ENCODE measurements around the gene CCR7. TPM values are rescaled to one million over a fixed set of nuclear protein-coding genes. Genes with fewer than 3 reads are reported as not detected.

Gene CCR7
- total and polyA plus RNA-seq, 2 experiments from 2014 or later: 0.68 TPM; not detected in 1

DNA sequence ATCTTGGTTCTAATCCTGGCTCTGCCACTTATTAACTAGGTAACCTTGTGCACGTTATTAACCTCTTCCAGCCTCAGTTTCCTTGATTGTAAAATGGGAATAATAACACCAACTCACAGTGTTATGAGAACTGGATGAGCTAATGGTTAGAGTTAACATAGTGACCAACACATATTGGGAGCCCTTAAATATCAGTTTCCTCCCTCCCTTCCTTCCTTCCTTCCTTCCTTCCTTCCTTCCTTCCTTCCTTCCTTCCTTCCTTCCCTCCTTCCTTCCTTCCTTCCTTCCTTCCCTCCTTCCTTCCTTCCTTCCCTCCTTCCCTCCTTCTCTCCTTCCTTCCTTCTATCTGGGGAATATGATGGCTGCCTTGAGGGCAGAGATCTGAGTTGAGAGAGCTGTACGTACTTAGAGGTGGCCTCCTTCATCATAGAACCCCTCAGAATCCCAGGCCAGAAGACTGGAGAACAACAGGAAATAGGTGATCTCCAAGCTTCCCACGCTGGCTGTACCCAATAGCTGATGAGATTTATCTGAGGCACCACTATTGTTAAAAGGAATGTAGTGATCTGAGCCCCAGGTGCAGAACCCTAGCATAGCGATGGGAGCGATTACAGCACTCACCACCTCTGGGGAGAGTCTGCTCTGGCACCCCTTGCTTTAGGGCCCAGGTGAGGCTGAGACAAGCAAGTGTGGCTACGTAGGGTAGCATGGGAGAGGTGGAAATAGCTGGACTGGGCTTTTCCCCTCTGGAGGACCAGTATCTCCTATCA, 26.2 kb downstream of the CCR7 start:
- Histone ChIP-seq H3K9me3 (ENCODE audit: low read depth) (no peaks in the 10 kb centered on the region), H3K27ac (peak overlapping the region; percentile 51), H3K36me3 (ENCODE audit: low read depth) (no peaks in the 10 kb centered on the region), H3K27me3 (replicated peaks; ENCODE audit: insufficient read depth) (no peaks in the 10 kb centered on the region), H3K4me1 (ENCODE audit: insufficient read depth) (peaks cover 53% of the 10 kb centered on the region), H3K79me2 (ENCODE audit: insufficient read depth) (no peaks in the 10 kb centered on the region), H4K20me1 (ENCODE audit: insufficient read depth) (no peaks in the 10 kb centered on the region), H3F3A (ENCODE audit: insufficient read depth) (peaks cover 29% of the 10 kb centered on the region), H3K9ac (peak overlapping the region; percentile 57; the same call in 1 of the 2 replicates), H3K4me3 (no peak overlapping the region), H3K4me2 (ENCODE audit: unreplicated experiment) (peak overlapping the region; percentile 28), H3K9me2 (ENCODE audit: insufficient read depth) (no peaks in the 10 kb centered on the region), H2AFZ (peak overlapping the region; percentile 54; the same call in 1 of the 2 replicates)
- in situ Hi-C loops (cut with MboI): loop anchor here (10.0 kb wide), 1 partner anchor 174 kb away; the partner anchor contains the start of gene GJD3
- no peak for DNase-seq
- WGBS, 2 experiments (ENCODE audit: low coverage in 1 of 2, low lambda C conversion rate in 2 of 2, missing lambda C conversion rate in 2 of 2): 97 to 98% methylated on average over 6 of the region's 6 CpGs
- TF ChIP-seq EZH2phosphoT487 (IDR thresholded peaks at IDR 0.05; ENCODE audit: insufficient read depth, low read depth) (no peak), EZH2 (IDR thresholded peaks at IDR 0.05; ENCODE audit: insufficient read depth, poor library complexity, severe bottlenecking) (no peak)

DNA sequence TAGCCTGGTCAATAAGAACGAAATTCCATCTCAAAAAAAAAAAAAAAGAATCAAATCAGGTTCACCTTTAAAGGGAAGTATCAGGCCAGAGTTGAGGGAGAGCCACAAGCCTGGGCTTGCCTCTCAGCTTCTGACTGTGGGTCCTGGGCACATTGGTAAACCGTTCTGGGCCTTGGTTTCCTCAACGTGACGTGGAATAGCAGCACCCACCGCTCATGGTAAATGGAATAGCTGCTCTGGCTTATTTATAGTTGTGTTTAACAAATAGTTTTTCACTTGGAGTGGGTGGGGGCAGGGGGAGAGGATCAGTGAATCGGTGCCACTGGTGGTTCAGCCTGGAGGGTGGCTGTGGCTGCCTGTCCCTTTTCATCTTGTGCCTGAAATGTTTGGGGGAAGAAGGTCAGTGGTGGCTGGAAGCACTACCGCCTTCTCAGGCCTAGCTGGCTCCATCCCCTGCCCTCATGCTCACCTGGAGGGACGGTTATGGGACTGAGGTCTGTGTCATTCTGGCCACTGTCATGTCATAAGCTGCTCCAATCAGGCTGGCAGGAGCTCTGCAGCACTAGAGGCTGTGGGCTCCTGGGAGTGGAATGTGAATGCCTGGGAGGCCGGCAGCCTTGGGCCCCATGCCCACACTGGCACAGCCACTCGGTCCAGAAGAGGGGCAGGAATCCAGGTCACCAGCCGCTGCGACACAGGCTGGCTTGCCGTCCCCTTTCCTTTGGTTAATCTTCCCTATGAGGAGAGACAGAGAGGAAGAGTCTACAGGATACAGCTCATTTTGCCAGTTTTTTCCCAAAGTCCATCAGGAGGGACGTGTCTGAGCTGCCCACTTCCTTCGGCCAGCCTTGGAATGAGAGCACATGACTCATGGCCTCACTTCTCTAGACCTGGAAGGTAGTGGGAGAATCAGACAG, 27.0 kb downstream of the CCR7 start:
- no peak overlapping the region for H3K4me3 ChIP-seq
- no peaks in the 10 kb centered on the region for H3K9me2 ChIP-seq (ENCODE audit: insufficient read depth)
- TF ChIP-seq EZH2 (IDR thresholded peaks at IDR 0.05; ENCODE audit: insufficient read depth, poor library complexity, severe bottlenecking) (no peak), EZH2phosphoT487 (IDR thresholded peaks at IDR 0.05; ENCODE audit: insufficient read depth, low read depth) (no peak)
- H4K20me1 ChIP-seq (ENCODE audit: insufficient read depth): no peaks in the 10 kb centered on the region
- H3K4me1 ChIP-seq (ENCODE audit: insufficient read depth): peaks cover 59% of the 10 kb centered on the region
- 58 to 60% methylated on average over 15 of the region's 15 CpGs for WGBS, 2 experiments (ENCODE audit: low coverage in 1 of 2, low lambda C conversion rate in 2 of 2, missing lambda C conversion rate in 2 of 2)
- in situ Hi-C loops (cut with MboI): loop anchor here (10.0 kb wide), 1 partner anchor 173 kb away; the partner anchor contains the start of gene GJD3
- no peaks in the 10 kb centered on the region for H3K27me3 ChIP-seq (replicated peaks; ENCODE audit: insufficient read depth)
- peak overlapping the region; percentile 51 for H3K27ac ChIP-seq
- H3K36me3 ChIP-seq (ENCODE audit: low read depth): no peaks in the 10 kb centered on the region
- peaks cover 31% of the 10 kb centered on the region for H3F3A ChIP-seq (ENCODE audit: insufficient read depth)
- DNase-seq: peak; percentile 67
- no peaks in the 10 kb centered on the region for H3K9me3 ChIP-seq (ENCODE audit: low read depth)
- H3K79me2 ChIP-seq (ENCODE audit: insufficient read depth): no peaks in the 10 kb centered on the region
- H3K9ac ChIP-seq: peak overlapping the region; percentile 57; the same call in 1 of the 2 replicates
- peak overlapping the region; percentile 54 for H2AFZ ChIP-seq
- H3K4me2 ChIP-seq (ENCODE audit: unreplicated experiment): peak overlapping the region; percentile 28

DNA sequence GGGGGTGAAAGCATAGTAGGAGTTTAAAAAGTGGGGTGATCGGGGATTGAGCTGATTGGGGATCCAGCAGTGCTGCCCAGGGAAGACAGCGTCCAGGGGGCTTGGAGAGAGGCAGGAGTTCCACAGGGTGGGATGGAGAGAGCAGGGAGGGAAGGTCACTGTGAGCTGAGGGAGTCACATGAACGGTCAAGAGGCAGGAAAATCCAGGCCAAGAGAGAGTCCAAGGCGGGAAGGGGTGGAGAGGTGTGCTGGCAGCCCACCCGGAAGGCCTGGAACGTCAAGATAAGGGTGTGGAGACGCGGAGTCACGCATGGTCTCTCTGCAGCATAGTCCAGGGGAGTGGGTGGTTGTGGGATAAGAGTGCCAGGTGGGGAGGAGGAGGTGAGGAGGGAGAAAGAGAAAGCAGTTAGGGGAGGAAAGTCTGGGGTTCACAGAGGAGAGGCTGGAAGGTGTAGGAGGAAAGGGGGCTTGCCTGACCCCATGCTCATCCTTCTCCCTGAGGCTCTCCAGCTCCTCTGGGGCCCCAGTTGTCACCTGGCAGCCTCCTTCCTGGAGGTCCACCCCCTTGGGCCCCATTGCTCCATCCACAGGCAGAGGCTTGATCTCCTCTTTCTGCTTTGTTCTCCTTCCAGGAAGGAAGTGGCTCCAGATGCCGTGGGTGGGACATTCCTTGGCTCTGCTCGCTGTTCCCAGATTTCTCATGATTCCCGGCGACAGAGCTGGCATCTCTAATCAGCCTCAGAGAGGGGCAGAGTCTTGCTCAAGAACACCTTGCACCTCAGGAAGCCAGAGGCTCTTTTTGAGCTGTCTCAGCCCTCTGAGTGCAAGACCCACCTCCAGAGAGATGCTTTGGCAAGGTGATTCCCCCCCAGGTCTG, 28.7 kb downstream of the CCR7 start:
- DNase-seq: peak; percentile 76
- H3K9me2 ChIP-seq (ENCODE audit: insufficient read depth): no peaks in the 10 kb centered on the region
- no peaks in the 10 kb centered on the region for H3K79me2 ChIP-seq (ENCODE audit: insufficient read depth)
- peak overlapping the region; percentile 59 for H3K27ac ChIP-seq
- no peak for TF ChIP-seq EZH2phosphoT487 (IDR thresholded peaks at IDR 0.05; ENCODE audit: insufficient read depth, low read depth)
- TF ChIP-seq EZH2 (IDR thresholded peaks at IDR 0.05; ENCODE audit: insufficient read depth, poor library complexity, severe bottlenecking): no peak
- H3K4me1 ChIP-seq (ENCODE audit: insufficient read depth): peaks cover 56% of the 10 kb centered on the region
- WGBS, 2 experiments (ENCODE audit: low coverage in 1 of 2, low lambda C conversion rate in 2 of 2, missing lambda C conversion rate in 2 of 2): 23 to 39% methylated on average over 13 of the region's 13 CpGs
- H3K36me3 ChIP-seq (ENCODE audit: low read depth): no peaks in the 10 kb centered on the region
- peaks cover 40% of the 10 kb centered on the region for H3F3A ChIP-seq (ENCODE audit: insufficient read depth)
- H3K9me3 ChIP-seq (ENCODE audit: low read depth): no peaks in the 10 kb centered on the region
- H3K9ac ChIP-seq: peak overlapping the region; percentile 68
- 0 out of 2 replicates have a peak overlapping the region, but pooled peaks have one; percentile 26 for H3K4me3 ChIP-seq
- peak overlapping the region; percentile 51 for H3K4me2 ChIP-seq (ENCODE audit: unreplicated experiment)
- H3K27me3 ChIP-seq (replicated peaks; ENCODE audit: insufficient read depth): no peaks in the 10 kb centered on the region
- peak overlapping the region; percentile 31 for H2AFZ ChIP-seq
- in situ Hi-C loops (cut with MboI): loop anchor here (10.0 kb wide), 1 partner anchor 172 kb away; the partner anchor contains the start of gene GJD3
- no peaks in the 10 kb centered on the region for H4K20me1 ChIP-seq (ENCODE audit: insufficient read depth)

Measured in GM23248 (cell line).